Stomach (tissue), 4 donors: ENCODE data around the gene ULK1.

ENCODE experiments used
- POLR2A ChIP-seq, 4 donors: fragments of 450-650 bp; IDR thresholded peaks; one replicate each; pipeline ENCODE4 v1.6.1; 2016; ENCODE audit warnings: antibody characterized with exemption in 4 of 4, control low read depth in 2 of 4, mild to moderate bottlenecking in 1 of 4, moderate library complexity in 1 of 4
- POLR2AphosphoS5 ChIP-seq, 3 donors: sonication (generic); formaldehyde crosslinking; IDR thresholded peaks; one replicate each; pipeline ENCODE4 v1.6.1; 2016; ENCODE audit warnings: antibody characterized with exemption in 3 of 3

- TF ChIP-seq POLR2A (IDR thresholded peaks at IDR 0.05), result no peak
- TF ChIP-seq POLR2AphosphoS5 (IDR thresholded peaks at IDR 0.05), result no peak
These were observed 11.2 kb downstream of the ULK1 start for GRCh38 chr12:131905630-131906091.
